BJ (cell line): Measurements from ENCODE around the gene CDHR3. TPM values are rescaled to one million over a fixed set of nuclear protein-coding genes. Genes with fewer than 3 reads are reported as not detected.

Experiments
- CTCF ChIA-PET: fragments of 350-600 bp; formaldehyde crosslinking; extraction: SDS; loops from one replicate; lab custom pipeline; 2021; ENCODE audit warnings: antibody characterized with exemption, inconsistent platforms; lab: Yijun Ruan, JAX
- POLR2A ChIA-PET: fragments of 300-600 bp; sonication (Branson Sonifier 250); formaldehyde crosslinking; extraction: SDS; loops from one replicate; lab custom pipeline; 2021; ENCODE audit warnings: antibody characterized with exemption; lab: Charles Lee
- DNase-seq: peaks from one replicate; pipeline ENCODE4 v3.0.0-alpha.2; 2011; ENCODE audit warnings: low read depth
- H3K27me3 ChIP-seq: 2 replicates; pipeline ENCODE4 v1.6.0; 2011; ENCODE audit warnings: low read length; ENCODE audit not compliant: control insufficient read depth, insufficient read depth
- H3K36me3 ChIP-seq: 2 replicates; pipeline ENCODE4 v1.5.1; 2011; ENCODE audit warnings: low read length; ENCODE audit not compliant: control insufficient read depth, insufficient read depth
- H3K4me3 ChIP-seq: 2 replicates; pipeline ENCODE4 v1.5.1; 2011; ENCODE audit warnings: low read depth, mild to moderate bottlenecking, control low read depth, low read length
- polyA plus RNA-seq: library from polyadenylated mRNA; depleted of rRNA; stranded (reverse); fragments of >200 nt; gene quantifications from 2 replicates; pipeline ENCODE4 v1.2.3, GENCODE V29; 2011
- TF ChIP-seq, protein P1 (sequence below): IDR thresholded peaks from 2 replicates; pipeline ENCODE4 v1.5.1; 2011; ENCODE audit warnings: low read depth, mild to moderate bottlenecking, control low read depth, inconsistent platforms, low read length, moderate library complexity; ENCODE audit not compliant: insufficient read depth

Gene CDHR3
- polyA plus RNA-seq, 1 experiment = 2.9 TPM

DNA sequence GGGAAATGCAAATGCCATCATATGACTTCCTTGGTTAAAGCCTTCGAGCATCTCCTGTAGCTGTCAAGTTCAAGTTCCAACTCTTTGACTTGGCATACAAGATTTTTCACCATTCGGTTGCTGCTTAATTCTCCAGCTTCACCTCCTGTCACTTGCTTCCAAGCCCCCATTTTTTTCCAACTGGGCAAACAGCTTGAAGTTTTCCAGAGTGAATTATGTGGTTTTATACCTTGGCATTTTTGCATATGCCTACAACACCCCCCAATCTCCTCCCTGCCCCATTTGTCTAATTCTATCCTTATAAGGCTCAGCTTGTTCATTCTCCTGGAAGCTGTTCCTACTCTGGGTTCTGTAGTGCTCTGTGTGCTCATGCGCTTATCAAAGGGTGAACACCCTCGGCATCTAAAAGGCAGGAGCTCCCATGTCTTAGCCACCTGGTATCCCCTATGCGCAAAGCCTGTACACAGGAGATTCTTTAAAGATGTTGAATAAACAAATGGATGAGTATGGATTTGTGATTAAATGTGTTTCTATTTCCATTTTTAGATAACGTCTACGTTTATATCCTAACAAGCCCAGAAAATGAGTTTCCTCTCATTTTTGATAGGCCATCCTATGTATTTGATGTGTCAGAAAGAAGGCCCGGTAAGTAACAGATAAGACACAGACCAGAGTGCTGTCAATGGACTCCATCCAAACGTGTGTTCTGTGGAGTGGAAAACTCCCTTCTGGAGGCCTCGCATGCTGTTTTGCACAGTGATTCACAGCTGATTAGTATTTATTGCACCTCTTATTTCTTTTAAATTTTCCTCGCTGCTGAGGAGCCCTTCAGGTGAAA is 52.5 kb downstream of the CDHR3 start:
- Histone ChIP-seq H3K27me3 (no peaks in the 10 kb centered on the region), H3K36me3 (no peaks in the 10 kb centered on the region), H3K4me3 (no peak overlapping the region)
- POLR2A ChIA-PET = no interaction called here
- no peak for DNase-seq
- CTCF ChIA-PET = interaction anchor here (3.1 kb wide), 1 partner anchor 255 kb away, joined by 9 read pairs; no protein-coding TSS in a partner anchor
- TF ChIP-seq, protein P1, sequence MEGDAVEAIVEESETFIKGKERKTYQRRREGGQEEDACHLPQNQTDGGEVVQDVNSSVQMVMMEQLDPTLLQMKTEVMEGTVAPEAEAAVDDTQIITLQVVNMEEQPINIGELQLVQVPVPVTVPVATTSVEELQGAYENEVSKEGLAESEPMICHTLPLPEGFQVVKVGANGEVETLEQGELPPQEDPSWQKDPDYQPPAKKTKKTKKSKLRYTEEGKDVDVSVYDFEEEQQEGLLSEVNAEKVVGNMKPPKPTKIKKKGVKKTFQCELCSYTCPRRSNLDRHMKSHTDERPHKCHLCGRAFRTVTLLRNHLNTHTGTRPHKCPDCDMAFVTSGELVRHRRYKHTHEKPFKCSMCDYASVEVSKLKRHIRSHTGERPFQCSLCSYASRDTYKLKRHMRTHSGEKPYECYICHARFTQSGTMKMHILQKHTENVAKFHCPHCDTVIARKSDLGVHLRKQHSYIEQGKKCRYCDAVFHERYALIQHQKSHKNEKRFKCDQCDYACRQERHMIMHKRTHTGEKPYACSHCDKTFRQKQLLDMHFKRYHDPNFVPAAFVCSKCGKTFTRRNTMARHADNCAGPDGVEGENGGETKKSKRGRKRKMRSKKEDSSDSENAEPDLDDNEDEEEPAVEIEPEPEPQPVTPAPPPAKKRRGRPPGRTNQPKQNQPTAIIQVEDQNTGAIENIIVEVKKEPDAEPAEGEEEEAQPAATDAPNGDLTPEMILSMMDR = no peak

DNA sequence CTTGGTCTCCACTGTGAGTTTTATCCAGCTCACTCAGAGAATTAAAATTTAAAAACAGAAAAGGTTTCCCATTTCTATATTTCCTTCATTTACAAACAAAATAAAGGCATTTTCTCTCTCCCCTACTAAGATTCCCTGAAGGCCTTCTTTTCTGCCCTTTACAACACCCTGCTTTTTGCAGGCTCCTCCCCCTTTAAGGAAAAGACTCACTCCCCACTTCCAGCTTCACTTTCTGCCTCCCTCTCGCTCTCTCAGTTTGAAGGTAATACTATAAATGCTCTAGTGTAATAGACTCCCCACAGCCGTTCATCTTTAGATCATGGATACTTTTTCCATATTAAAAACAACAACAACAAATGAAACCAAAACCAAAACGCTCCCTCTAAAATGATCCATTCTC is 53.3 kb downstream of the CDHR3 start:
- POLR2A ChIA-PET = no interaction called here
- Histone ChIP-seq H3K36me3 (no peaks in the 10 kb centered on the region), H3K27me3 (no peaks in the 10 kb centered on the region), H3K4me3 (no peak overlapping the region)
- TF ChIP-seq, protein P1 = no peak
- CTCF ChIA-PET = no interaction called here
- DNase-seq = no peak

DNA sequence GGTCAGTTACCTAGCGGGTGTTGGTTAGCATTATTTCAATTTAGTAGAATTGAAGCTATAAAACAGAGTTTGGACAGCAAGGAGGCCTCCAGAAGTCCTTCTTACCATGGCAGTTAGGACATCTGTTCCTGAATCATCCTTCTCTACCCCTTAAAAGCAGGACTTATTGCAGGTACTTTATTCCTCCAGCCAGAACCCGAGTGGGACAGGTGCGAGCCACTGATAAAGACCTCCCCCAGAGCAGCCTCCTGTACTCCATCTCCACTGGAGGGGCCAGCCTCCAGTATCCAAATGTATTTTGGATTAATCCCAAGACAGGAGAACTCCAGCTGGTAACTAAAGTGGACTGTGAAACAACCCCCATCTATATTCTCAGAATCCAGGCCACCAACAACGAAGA is 54.6 kb downstream of the CDHR3 start:
- ChIA-PET CTCF (interaction anchor here (1.3 kb wide), 2 partner anchors 8 to 365 kb away, joined by 3 to 9 read pairs; no protein-coding TSS in a partner anchor), POLR2A (no interaction called here)
- TF ChIP-seq, protein P1 = no peak
- Histone ChIP-seq H3K4me3 (no peak overlapping the region), H3K27me3 (no peaks in the 10 kb centered on the region), H3K36me3 (no peaks in the 10 kb centered on the region)
- DNase-seq = no peak

DNA sequence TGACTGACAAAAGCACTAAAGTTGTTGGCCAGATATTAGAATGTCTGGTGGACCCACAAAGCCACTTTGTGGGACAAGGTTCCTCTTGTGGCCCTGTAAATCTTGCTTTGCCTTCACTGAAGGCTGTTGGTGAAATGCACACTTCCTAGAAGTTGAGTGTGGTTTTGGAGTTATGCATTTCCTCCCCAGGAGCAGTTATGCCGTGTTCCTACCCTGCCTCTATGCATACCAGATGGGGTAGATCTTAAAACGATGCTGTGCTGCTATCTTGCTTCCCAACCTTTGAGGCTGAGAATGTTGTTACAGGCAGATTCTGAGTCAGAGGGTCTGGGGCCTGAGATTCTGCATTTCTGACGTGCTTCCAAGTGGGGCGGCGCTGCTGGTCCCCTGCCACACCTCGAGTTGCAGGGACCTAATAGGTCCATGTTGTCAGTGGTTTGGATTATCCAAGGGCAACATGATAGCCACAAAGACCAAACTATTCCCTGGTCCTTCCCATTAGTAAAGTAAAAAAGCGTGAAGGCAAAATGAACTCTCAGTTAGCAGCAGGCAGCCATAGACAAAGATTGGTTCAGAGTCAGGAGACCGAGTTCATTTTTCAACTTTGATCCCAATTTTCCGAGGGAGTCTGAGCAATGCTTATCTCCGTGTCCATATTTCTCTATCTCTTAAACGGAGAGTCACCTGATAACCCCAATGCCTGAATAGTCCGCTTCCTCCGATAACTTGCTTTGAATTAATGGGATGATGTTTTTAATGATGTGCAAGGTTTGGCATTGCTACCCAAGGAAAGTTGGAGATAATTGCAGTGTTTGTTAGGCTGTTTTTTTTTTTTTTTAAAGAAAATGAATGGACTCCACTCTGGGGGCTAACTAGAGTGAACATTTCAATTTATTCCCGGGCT is 55.8 kb downstream of the CDHR3 start:
- Histone ChIP-seq H3K36me3 (no peaks in the 10 kb centered on the region), H3K27me3 (no peaks in the 10 kb centered on the region), H3K4me3 (no peak overlapping the region)
- ChIA-PET CTCF (interaction anchor here (1.3 to 1.8 kb wide), 4 partner anchors 10 to 367 kb away, joined by 5 to 9 read pairs (median 6); no protein-coding TSS in a partner anchor), POLR2A (no interaction called here)
- TF ChIP-seq, protein P1 = no peak
- no peak for DNase-seq

DNA sequence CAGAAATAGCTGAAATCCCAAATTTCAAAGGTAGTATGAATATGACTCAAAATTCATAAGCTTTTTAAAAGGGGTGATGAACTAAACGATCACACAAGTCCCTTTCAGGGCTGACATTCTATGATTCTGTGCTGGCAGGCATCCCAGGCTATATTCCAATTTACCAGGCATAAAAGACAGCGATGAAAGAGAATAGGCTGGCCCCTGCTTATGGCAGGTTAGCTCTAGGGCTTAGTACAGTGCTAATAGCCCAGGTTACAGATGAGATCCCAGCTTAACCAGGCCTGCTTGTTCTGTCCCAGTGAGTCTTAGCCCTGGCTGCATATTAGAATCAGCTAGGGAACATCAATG is 56.4 kb downstream of the CDHR3 start:
- TF ChIP-seq, protein P1 = no peak
- Histone ChIP-seq H3K27me3 (no peaks in the 10 kb centered on the region; the same call in 1 of the 2 replicates), H3K4me3 (no peak overlapping the region), H3K36me3 (no peaks in the 10 kb centered on the region)
- ChIA-PET POLR2A (no interaction called here), CTCF (interaction anchor here (1.3 to 2.3 kb wide), 4 partner anchors 10 to 259 kb away, joined by 5 to 9 read pairs (median 6); no protein-coding TSS in a partner anchor)
- no peak for DNase-seq
